A549 (cell line): ENCODE results near the gene UGT1A7.

ENCODE experiments used
- EP300 ChIP-seq, 2 experiments: fragments of >200 bp; sonication (Bioruptor Twin); formaldehyde crosslinking; IDR thresholded peaks; 2 replicates in 1 of 2; 3 replicates in 1 of 2; pipeline ENCODE4 v1.6.1; 2016 to 2017
- FOSL2 ChIP-seq, 2 experiments: fragments of 450-650 bp in 1 of 2; fragments of >200 bp in 1 of 2; sonication (Bioruptor Twin) in 1 of 2; formaldehyde crosslinking; IDR thresholded peaks; 2 replicates each; pipeline versions ENCODE4 v1.5.0 to v1.6.1; 2016 to 2020; ENCODE audit warnings: mild to moderate bottlenecking in 1 of 2, moderate library complexity in 1 of 2
- JUNB ChIP-seq: fragments of >200 bp; sonication (Bioruptor Twin); formaldehyde crosslinking; IDR thresholded peaks from 2 replicates; pipeline ENCODE4 v1.6.1; 2016
- POLR2A ChIP-seq: IDR thresholded peaks from 2 replicates; pipeline ENCODE4 v1.6.1; 2012; ENCODE audit warnings: mild to moderate bottlenecking, low read length
- RAD21 ChIP-seq, 2 experiments: fragments of >200 bp in 1 of 2; sonication (Bioruptor Twin) in 1 of 2; formaldehyde crosslinking in 1 of 2; IDR thresholded peaks in 1 of 2; conservative IDR thresholded peaks in 1 of 2; 2 replicates in 1 of 2; 3 replicates in 1 of 2; pipeline ENCODE4 v1.6.1; 2012 to 2018; ENCODE audit warnings: inconsistent platforms in 1 of 2
- RNF2 ChIP-seq: fragments of 200-600 bp; sonication (generic); IDR thresholded peaks from 2 replicates; pipeline ENCODE4 v1.6.1; 2016; ENCODE audit warnings: low read depth, mild to moderate bottlenecking, antibody characterized with exemption, moderate library complexity, borderline replicate concordance
- TF ChIP-seq, protein P1 (sequence below): fragments of >200 bp; sonication (Bioruptor Twin); formaldehyde crosslinking; IDR thresholded peaks from 3 replicates; pipeline ENCODE4 v1.5.1; 2016
- TF ChIP-seq, protein P2 (sequence below): fragments of 250-450 bp; sonication (Bioruptor Pico); IDR thresholded peaks from 2 replicates; pipeline ENCODE4 v1.5.0; 2021; ENCODE audit warnings: mild to moderate bottlenecking, moderate library complexity, borderline replicate concordance
- TF ChIP-seq, protein P3 (sequence below): IDR thresholded peaks from 2 replicates; pipeline ENCODE4 v1.6.1; 2012

DNA sequence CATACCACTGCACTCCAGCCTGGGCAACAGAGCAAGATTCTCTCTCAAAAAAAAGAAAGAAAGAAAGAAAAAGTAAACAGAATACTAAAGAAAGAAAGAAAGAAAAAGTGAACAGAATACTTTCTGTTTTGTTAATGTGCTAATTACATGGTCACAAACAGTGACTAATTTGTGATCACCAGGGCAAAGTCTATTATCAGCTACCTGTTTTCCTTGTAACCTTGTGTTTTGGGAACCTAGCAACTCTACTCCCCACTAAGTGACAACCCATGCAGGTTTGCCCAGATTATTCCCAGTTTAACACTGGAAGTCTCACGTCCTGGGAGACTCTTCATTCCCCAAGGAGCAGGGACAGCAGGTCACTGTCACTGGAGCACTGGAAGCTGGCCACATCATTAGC is 26.7 kb upstream of the UGT1A7 start:
- TF ChIP-seq, protein P1, sequence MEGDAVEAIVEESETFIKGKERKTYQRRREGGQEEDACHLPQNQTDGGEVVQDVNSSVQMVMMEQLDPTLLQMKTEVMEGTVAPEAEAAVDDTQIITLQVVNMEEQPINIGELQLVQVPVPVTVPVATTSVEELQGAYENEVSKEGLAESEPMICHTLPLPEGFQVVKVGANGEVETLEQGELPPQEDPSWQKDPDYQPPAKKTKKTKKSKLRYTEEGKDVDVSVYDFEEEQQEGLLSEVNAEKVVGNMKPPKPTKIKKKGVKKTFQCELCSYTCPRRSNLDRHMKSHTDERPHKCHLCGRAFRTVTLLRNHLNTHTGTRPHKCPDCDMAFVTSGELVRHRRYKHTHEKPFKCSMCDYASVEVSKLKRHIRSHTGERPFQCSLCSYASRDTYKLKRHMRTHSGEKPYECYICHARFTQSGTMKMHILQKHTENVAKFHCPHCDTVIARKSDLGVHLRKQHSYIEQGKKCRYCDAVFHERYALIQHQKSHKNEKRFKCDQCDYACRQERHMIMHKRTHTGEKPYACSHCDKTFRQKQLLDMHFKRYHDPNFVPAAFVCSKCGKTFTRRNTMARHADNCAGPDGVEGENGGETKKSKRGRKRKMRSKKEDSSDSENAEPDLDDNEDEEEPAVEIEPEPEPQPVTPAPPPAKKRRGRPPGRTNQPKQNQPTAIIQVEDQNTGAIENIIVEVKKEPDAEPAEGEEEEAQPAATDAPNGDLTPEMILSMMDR, result no peak
- TF ChIP-seq, protein P2, sequence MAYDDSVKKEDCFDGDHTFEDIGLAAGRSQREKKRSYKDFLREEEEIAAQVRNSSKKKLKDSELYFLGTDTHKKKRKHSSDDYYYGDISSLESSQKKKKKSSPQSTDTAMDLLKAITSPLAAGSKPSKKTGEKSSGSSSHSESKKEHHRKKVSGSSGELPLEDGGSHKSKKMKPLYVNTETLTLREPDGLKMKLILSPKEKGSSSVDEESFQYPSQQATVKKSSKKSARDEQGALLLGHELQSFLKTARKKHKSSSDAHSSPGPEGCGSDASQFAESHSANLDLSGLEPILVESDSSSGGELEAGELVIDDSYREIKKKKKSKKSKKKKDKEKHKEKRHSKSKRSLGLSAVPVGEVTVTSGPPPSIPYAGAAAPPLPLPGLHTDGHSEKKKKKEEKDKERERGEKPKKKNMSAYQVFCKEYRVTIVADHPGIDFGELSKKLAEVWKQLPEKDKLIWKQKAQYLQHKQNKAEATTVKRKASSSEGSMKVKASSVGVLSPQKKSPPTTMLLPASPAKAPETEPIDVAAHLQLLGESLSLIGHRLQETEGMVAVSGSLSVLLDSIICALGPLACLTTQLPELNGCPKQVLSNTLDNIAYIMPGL (CRISPR knock-in tag), result no peak
- TF ChIP-seq, protein P3, sequence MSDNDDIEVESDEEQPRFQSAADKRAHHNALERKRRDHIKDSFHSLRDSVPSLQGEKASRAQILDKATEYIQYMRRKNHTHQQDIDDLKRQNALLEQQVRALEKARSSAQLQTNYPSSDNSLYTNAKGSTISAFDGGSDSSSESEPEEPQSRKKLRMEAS, result no peak
- TF ChIP-seq RAD21 (conservative IDR thresholded peaks at IDR 0.05 in 1 of 2, IDR thresholded peaks at IDR 0.05 in 1 of 2) (no peak), JUNB (no peak), POLR2A (no peak), RNF2 (no peak), FOSL2 (IDR thresholded peaks at IDR 0.05) (no peak), FOSL2 (CRISPR knock-in tag; IDR thresholded peaks at IDR 0.05) (no peak), EP300 (IDR thresholded peaks at IDR 0.05) (no peak)
